Spleen (tissue), 11 donors: Measurements from ENCODE around the gene NECTIN1. TPM values are rescaled to one million over a fixed set of nuclear protein-coding genes. Genes with fewer than 3 reads are reported as not detected.

Experiments
- DNase-seq: peaks from one replicate; pipeline ENCODE4 v3.0.0-alpha.2; 2020
- H3K27ac ChIP-seq, 8 donors: fragments of 200-600 bp; sonication (generic) in 7 of 8; 1 replicate in 4 of 8; 2 replicates in 4 of 8; pipeline versions ENCODE4 v1.5.0 to v1.8.0; 2016 to 2021; ENCODE audit warnings: inconsistent platforms in 4 of 8, mild to moderate bottlenecking in 4 of 8, moderate library complexity in 1 of 8
- H3K27me3 ChIP-seq, 7 donors: fragments of 200-600 bp; sonication (generic) in 6 of 7; replicated peaks in 1 of 7; 1 replicate in 4 of 7; 2 replicates in 3 of 7; pipeline versions ENCODE4 v1.5.0 to v1.8.0; 2016 to 2021; ENCODE audit warnings: inconsistent platforms in 3 of 7, mild to moderate bottlenecking in 1 of 7
- H3K36me3 ChIP-seq, 6 donors: fragments of 200-600 bp; sonication (generic) in 5 of 6; 1 replicate in 4 of 6; 2 replicates in 2 of 6; pipeline versions ENCODE4 v1.5.0 to v1.8.0; 2016 to 2021; ENCODE audit warnings: inconsistent platforms in 2 of 6
- H3K4me1 ChIP-seq, 6 donors: fragments of 200-600 bp; sonication (generic) in 5 of 6; 1 replicate in 3 of 6; 2 replicates in 3 of 6; pipeline versions ENCODE4 v1.5.0 to v1.8.0; 2016 to 2021; ENCODE audit warnings: inconsistent platforms in 3 of 6
- H3K4me3 ChIP-seq, 8 donors: fragments of 200-600 bp; sonication (generic) in 7 of 8; 1 replicate in 4 of 8; 2 replicates in 4 of 8; pipeline versions ENCODE4 v1.5.0 to v1.8.0; 2016 to 2021; ENCODE audit warnings: inconsistent platforms in 4 of 8, mild to moderate bottlenecking in 4 of 8, moderate library complexity in 2 of 8
- H3K9me3 ChIP-seq, 8 donors: fragments of 200-600 bp; sonication (generic) in 7 of 8; 1 replicate in 4 of 8; 2 replicates in 4 of 8; pipeline versions ENCODE4 v1.5.0 to v1.8.0; 2016 to 2021; ENCODE audit warnings: inconsistent platforms in 4 of 8
- CTCF ChIP-seq, 11 experiments: fragments of 200-600 bp in 7 of 11; fragments of 450-650 bp in 4 of 11; sonication (generic) in 4 of 11; IDR thresholded peaks in 8 of 11; conservative IDR thresholded peaks in 3 of 11; 1 replicate in 7 of 11; 2 replicates in 4 of 11; pipeline versions ENCODE4 v1.4.0 to v1.8.0; 2016 to 2021; ENCODE audit warnings: antibody characterized with exemption in 11 of 11, inconsistent platforms in 4 of 11, mild to moderate bottlenecking in 1 of 11
- POLR2A ChIP-seq, 3 donors: fragments of 450-650 bp; IDR thresholded peaks; one replicate each; pipeline ENCODE4 v1.5.1; 2017; ENCODE audit warnings: antibody characterized with exemption in 3 of 3, mild to moderate bottlenecking in 1 of 3
- POLR2AphosphoS5 ChIP-seq, 3 donors: sonication (generic); formaldehyde crosslinking; IDR thresholded peaks; one replicate each; pipeline ENCODE4 v1.5.1; 2017; ENCODE audit warnings: antibody characterized with exemption in 3 of 3
- WGBS, 5 donors: extraction: QIAGEN DNeasy Blood & Tissue Kit in 3 of 5; methylation state at CpG; one replicate each; pipeline versions ENCODE4 v1.1.5 to v1.1.7; 2013 to 2018; 5-methylcytosine and 5-hydroxymethylcytosine counted together
- intact Hi-C: fragments of 100-400 bp; cut with DNase I; formaldehyde crosslinking; loops from one replicate; pipeline ENCODE4 v1.15.0; 2023; ENCODE audit warnings: low total_unique reads
- polyA plus RNA-seq, 3 donors: library from polyadenylated mRNA; stranded (reverse); fragments of 200-250 nt; gene quantifications; one replicate each; pipeline ENCODE4 v1.2.1, GENCODE V29; 2013
- total RNA-seq, 7 donors: library from RNA; depleted of rRNA in 3 of 7; stranded (reverse); fragments of >200 nt in 3 of 7; fragmentation: NEBNext Ultra II Directional in 4 of 7; extraction: Animal tissue kit (Norgen Biotek cat#: 25700) in 4 of 7; gene quantifications; one replicate each; pipeline versions ENCODE4 v1.1.0 to v1.2.1, GENCODE V29; 2016 to 2021
- donor health status: healthy with polysubstance abuse.
- donor health status: DM: no; HTN: no; CAD: no; lungs with moderate emphysema.
- donor health status: DM: no; HTN: no; CAD: no.
- donor health status: Bipolar disorder and iron deficiency.
- donor health status: healthy.
- donor health status: DM: no; HTN: no; CAD: no.
- donor health status: DM: yes; HTN: yes; CAD: no.

The NECTIN1 gene
- total and polyA plus RNA-seq, 10 donors, result 0.67 to 16.2 (median 5.8) TPM

DNA sequence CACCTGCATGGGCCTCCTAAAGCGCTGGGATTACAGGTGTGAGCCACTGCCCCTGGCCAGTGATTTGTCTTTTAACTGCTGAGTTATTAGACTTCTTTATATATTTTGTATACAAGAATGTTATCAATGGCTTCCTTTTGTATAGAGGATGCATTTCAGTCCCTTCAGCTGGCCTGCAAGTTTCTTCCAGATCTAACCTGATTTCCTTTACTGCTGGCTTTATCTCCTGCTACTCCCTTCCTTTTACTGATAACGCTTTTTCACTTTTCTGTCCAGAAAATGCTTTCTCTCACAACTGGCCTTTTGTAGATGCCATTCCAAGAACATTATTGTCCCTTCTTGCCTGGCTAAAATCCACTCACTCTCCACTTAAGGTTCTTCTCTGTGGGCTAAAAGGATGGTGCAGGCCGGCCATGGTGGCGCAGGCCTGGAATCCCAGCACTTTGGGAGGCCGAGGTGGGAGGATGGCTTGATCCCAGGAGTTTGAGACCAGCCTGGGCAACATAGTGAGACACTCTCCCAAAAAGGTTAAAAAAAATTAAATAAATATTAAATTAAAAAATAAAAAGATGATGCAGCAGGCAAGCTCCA lies 118.1 kb downstream of the NECTIN1 start:
- H3K36me3 ChIP-seq, result no peaks in the 10 kb centered on the region
- peaks cover 0 to 20% (median 0%) of the 10 kb centered on the region in 7 donors for H3K27me3 ChIP-seq
- no peak for DNase-seq
- H3K4me3 ChIP-seq, result no peak overlapping the region
- no peak for TF ChIP-seq CTCF (IDR thresholded peaks at IDR 0.05 in 8 of 11, conservative IDR thresholded peaks at IDR 0.05 in 3 of 11)
- TF ChIP-seq POLR2A (IDR thresholded peaks at IDR 0.05), result no peak
- no peak for TF ChIP-seq POLR2AphosphoS5 (IDR thresholded peaks at IDR 0.05)
- H3K4me1 ChIP-seq, result peaks cover 0 to 10% (median 0%) of the 10 kb centered on the region in 6 donors
- no peaks in the 10 kb centered on the region for H3K9me3 ChIP-seq
- intact Hi-C loops, result no loop called here
- 84 to 97% (median 93%) methylated on average over 5 of the region's 5 CpGs for WGBS, 5 donors
- no peak overlapping the region for H3K27ac ChIP-seq

DNA sequence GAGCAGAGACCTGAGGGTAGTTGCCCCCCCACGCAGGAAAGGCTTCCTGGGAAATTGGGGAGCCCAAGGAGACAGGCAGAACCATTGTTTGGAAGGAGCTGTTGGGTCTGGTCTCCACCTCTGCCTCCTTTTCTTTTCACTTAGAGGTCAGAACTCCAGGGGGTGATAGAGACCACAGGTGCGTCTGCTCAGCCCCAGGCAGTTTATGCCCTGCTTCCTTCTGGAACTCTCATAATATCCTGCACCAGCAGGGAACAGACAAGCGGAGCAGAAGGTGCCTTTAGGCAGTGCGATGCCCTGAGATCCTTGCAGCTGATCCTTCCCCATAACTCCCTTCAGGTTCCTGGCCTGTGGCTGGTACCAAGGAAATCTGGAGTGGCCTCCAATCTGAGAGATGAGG lies 120.2 kb downstream of the NECTIN1 start:
- Histone ChIP-seq H3K4me3 (no peak overlapping the region), H3K27me3 (peaks cover 0 to 39% (median 0%) of the 10 kb centered on the region in 7 donors), H3K4me1 (no peaks in the 10 kb centered on the region), H3K36me3 (no peaks in the 10 kb centered on the region), H3K27ac (no peak overlapping the region), H3K9me3 (no peaks in the 10 kb centered on the region)
- TF ChIP-seq POLR2A (IDR thresholded peaks at IDR 0.05), result no peak
- no peak for TF ChIP-seq CTCF (IDR thresholded peaks at IDR 0.05 in 8 of 11, conservative IDR thresholded peaks at IDR 0.05 in 3 of 11)
- TF ChIP-seq POLR2AphosphoS5 (IDR thresholded peaks at IDR 0.05), result no peak
- WGBS, 5 donors, result 63 to 78% (median 67%) methylated on average over 3 to 4 of the region's 4 CpGs
- no peak for DNase-seq
- intact Hi-C loops, result no loop called here

DNA sequence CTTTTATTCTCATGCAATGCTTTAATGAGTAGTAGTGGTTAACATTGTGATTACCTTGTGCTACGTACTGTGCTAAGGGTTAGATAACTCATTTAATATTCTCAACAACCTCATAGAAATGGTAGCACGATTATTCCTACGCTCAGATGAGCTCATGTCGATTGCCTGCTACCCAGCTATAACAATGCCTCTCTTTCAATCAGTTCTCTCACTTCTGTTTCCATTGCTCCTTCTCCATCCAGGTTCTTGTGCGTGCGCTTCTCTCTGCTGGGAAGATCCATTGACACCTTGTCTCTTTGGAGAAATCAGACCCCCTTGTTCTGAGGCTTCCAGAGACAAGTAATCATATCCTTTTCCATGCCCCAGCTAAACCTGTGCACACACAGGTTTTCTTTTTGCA lies 120.8 kb downstream of the NECTIN1 start:
- H3K4me3 ChIP-seq, result no peak overlapping the region
- WGBS, 5 donors, result 73 to 81% (median 74%) methylated on average over 6 of the region's 6 CpGs
- no peak overlapping the region for H3K27ac ChIP-seq
- no peaks in the 10 kb centered on the region for H3K9me3 ChIP-seq
- intact Hi-C loops, result no loop called here
- H3K27me3 ChIP-seq, result peaks cover 0 to 45% (median 0%) of the 10 kb centered on the region in 7 donors
- no peaks in the 10 kb centered on the region for H3K36me3 ChIP-seq
- TF ChIP-seq CTCF (IDR thresholded peaks at IDR 0.05 in 8 of 11, conservative IDR thresholded peaks at IDR 0.05 in 3 of 11) (no peak), POLR2AphosphoS5 (IDR thresholded peaks at IDR 0.05) (no peak), POLR2A (IDR thresholded peaks at IDR 0.05) (no peak)
- no peaks in the 10 kb centered on the region for H3K4me1 ChIP-seq
- no peak for DNase-seq

GRCh38 chr11:119607726-119608125 lies 121.3 kb downstream of the NECTIN1 start:
- Histone ChIP-seq H3K36me3 (no peaks in the 10 kb centered on the region), H3K27me3 (peaks cover 0 to 50% (median 0%) of the 10 kb centered on the region in 7 donors), H3K27ac (no peak overlapping the region), H3K4me3 (no peak overlapping the region), H3K4me1 (no peaks in the 10 kb centered on the region), H3K9me3 (no peaks in the 10 kb centered on the region)
- intact Hi-C loops, result no loop called here
- no peak for DNase-seq
- TF ChIP-seq POLR2A (IDR thresholded peaks at IDR 0.05) (no peak), CTCF (IDR thresholded peaks at IDR 0.05 in 8 of 11, conservative IDR thresholded peaks at IDR 0.05 in 3 of 11) (no peak), POLR2AphosphoS5 (IDR thresholded peaks at IDR 0.05) (no peak)
- 38 to 57% (median 47%) methylated on average over 5 of the region's 5 CpGs for WGBS, 5 donors
